Measurements from ENCODE around the gene CLBA1. TPM values are rescaled to one million over a fixed set of nuclear protein-coding genes. Genes with fewer than 3 reads are reported as not detected.

The CLBA1 gene
- polyA plus RNA-seq, 2 of the 4 experiments (the other 2 are of a cell fraction), result 11.5 to 12.0 TPM

DNA sequence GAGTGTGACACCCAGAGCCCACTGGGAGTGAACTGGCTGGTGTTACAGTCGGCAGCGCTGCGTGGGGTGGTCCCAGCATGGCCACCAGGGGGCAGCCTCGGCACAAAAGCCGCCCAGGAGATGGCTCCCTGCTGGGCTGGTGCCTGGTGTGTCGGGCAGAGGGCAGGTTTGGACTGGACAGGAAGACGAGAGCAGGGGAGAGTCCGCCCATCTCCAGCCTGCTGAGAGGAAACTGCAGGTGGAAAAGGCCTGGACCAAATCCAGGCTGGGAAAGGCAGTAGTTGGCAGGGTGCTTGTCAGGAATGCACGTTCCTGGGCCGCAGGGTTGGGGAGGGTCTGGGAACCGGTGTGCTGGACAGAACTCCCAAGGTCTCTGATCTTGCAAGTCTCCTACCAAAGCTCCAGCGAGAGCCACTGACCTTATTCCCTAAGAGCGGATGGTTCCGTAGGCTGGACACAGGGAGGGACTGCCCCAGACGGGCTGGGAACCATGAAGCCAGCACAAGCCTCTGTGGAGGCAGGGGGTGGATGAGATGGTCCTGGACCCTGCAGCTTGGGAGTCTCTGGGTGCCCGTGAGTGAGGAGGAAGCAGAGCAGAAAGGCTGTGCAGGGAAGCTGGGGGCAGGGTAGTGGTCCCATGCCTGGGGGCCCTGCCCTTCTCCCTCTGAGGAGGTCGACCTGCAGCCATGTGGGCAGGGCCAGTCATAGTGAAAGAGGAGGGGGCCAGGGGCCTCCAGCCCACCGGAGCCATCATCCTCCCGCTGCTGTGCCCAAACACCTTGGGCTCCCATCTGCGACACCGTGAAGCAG is 9.2 kb upstream of the CLBA1 start:
- peaks cover 81% of the 10 kb centered on the region for H3K4me1 ChIP-seq
- TF ChIP-seq ESRRA (IDR thresholded peaks at IDR 0.05; ENCODE audit: borderline replicate concordance, low read length), result no peak
- TF ChIP-seq EHMT2 (IDR thresholded peaks at IDR 0.05; ENCODE audit: low read depth), result no peak
- TF ChIP-seq RAD21 (conservative IDR thresholded peaks at IDR 0.05 in 1 of 2, IDR thresholded peaks at IDR 0.05 in 1 of 2), result peak; percentile 87 to 92
- TF ChIP-seq, protein P1, sequence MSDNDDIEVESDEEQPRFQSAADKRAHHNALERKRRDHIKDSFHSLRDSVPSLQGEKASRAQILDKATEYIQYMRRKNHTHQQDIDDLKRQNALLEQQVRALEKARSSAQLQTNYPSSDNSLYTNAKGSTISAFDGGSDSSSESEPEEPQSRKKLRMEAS (IDR thresholded peaks at IDR 0.05), result peak; percentile 59
- no peak for TF ChIP-seq CHD2 (IDR thresholded peaks at IDR 0.05; ENCODE audit: low read length, partially characterized antibody)
- no peak for TF ChIP-seq HDAC2 (IDR thresholded peaks at IDR 0.05)
- TF ChIP-seq RFX5 (IDR thresholded peaks at IDR 0.05), result no peak
- TF ChIP-seq EHF (CRISPR knock-in tag; IDR thresholded peaks at IDR 0.05), result no peak
- TF ChIP-seq JUNB (IDR thresholded peaks at IDR 0.05), result no peak
- TF ChIP-seq KDM5A (IDR thresholded peaks at IDR 0.05), result no peak
- TF ChIP-seq POLR2A (IDR thresholded peaks at IDR 0.05; ENCODE audit: low read length), result 0 out of 2 replicates have a peak, but pooled peaks have one; percentile 21
- TF ChIP-seq MAFK (IDR thresholded peaks at IDR 0.05; ENCODE audit: partially characterized antibody), result no peak
- peak in 1 of 2 experiments; percentile 28; a peak in 1 of 5 replicates for TF ChIP-seq JUN (IDR thresholded peaks at IDR 0.05)
- TF ChIP-seq, protein P2, sequence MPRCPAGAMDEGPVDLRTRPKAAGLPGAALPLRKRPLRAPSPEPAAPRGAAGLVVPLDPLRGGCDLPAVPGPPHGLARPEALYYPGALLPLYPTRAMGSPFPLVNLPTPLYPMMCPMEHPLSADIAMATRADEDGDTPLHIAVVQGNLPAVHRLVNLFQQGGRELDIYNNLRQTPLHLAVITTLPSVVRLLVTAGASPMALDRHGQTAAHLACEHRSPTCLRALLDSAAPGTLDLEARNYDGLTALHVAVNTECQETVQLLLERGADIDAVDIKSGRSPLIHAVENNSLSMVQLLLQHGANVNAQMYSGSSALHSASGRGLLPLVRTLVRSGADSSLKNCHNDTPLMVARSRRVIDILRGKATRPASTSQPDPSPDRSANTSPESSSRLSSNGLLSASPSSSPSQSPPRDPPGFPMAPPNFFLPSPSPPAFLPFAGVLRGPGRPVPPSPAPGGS (IDR thresholded peaks at IDR 0.05), result no peak
- no peak for TF ChIP-seq RNF2 (IDR thresholded peaks at IDR 0.05; ENCODE audit: borderline replicate concordance, low read depth)
- no peak for TF ChIP-seq CBX8 (IDR thresholded peaks at IDR 0.05)
- TF ChIP-seq, protein P3, sequence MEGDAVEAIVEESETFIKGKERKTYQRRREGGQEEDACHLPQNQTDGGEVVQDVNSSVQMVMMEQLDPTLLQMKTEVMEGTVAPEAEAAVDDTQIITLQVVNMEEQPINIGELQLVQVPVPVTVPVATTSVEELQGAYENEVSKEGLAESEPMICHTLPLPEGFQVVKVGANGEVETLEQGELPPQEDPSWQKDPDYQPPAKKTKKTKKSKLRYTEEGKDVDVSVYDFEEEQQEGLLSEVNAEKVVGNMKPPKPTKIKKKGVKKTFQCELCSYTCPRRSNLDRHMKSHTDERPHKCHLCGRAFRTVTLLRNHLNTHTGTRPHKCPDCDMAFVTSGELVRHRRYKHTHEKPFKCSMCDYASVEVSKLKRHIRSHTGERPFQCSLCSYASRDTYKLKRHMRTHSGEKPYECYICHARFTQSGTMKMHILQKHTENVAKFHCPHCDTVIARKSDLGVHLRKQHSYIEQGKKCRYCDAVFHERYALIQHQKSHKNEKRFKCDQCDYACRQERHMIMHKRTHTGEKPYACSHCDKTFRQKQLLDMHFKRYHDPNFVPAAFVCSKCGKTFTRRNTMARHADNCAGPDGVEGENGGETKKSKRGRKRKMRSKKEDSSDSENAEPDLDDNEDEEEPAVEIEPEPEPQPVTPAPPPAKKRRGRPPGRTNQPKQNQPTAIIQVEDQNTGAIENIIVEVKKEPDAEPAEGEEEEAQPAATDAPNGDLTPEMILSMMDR (IDR thresholded peaks at IDR 0.05), result peak; percentile 91
- TF ChIP-seq NPAS2 (CRISPR knock-in tag; IDR thresholded peaks at IDR 0.05; ENCODE audit: borderline replicate concordance), result no peak
- TF ChIP-seq, protein P4, sequence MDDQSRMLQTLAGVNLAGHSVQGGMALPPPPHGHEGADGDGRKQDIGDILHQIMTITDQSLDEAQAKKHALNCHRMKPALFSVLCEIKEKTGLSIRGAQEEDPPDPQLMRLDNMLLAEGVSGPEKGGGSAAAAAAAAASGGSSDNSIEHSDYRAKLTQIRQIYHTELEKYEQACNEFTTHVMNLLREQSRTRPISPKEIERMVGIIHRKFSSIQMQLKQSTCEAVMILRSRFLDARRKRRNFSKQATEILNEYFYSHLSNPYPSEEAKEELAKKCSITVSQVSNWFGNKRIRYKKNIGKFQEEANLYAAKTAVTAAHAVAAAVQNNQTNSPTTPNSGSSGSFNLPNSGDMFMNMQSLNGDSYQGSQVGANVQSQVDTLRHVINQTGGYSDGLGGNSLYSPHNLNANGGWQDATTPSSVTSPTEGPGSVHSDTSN (IDR thresholded peaks at IDR 0.05), result no peak
- TF ChIP-seq NR3C1 (IDR thresholded peaks at IDR 0.05), result no peak
- peak; percentile 96 for TF ChIP-seq SMC3 (IDR thresholded peaks at IDR 0.05)
- TF ChIP-seq, protein P5, sequence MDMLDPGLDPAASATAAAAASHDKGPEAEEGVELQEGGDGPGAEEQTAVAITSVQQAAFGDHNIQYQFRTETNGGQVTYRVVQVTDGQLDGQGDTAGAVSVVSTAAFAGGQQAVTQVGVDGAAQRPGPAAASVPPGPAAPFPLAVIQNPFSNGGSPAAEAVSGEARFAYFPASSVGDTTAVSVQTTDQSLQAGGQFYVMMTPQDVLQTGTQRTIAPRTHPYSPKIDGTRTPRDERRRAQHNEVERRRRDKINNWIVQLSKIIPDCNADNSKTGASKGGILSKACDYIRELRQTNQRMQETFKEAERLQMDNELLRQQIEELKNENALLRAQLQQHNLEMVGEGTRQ (IDR thresholded peaks at IDR 0.05), result no peak
- no peak for TF ChIP-seq HOXA7 (CRISPR knock-in tag; IDR thresholded peaks at IDR 0.05)
- TF ChIP-seq, protein P6, sequence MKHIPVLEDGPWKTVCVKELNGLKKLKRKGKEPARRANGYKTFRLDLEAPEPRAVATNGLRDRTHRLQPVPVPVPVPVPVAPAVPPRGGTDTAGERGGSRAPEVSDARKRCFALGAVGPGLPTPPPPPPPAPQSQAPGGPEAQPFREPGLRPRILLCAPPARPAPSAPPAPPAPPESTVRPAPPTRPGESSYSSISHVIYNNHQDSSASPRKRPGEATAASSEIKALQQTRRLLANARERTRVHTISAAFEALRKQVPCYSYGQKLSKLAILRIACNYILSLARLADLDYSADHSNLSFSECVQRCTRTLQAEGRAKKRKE (CRISPR knock-in tag; IDR thresholded peaks at IDR 0.05; ENCODE audit: low read depth), result no peak
- TF ChIP-seq ZNF302 (CRISPR knock-in tag; IDR thresholded peaks at IDR 0.05), result no peak
- POLR2A ChIA-PET, result interaction anchor here (1.0 kb wide), 1 partner anchor 70 kb away, joined by 4 read pairs; no protein-coding TSS in a partner anchor
- DNase-seq (ENCODE audit: low read depth in 1 of 2, low spot score in 1 of 2), result peak; percentile 64 to 90
- ATAC-seq, result peak in 1 of 2 experiments; percentile 56; a peak in 3 of 6 replicates
- peak overlapping the region; percentile 63 for H3K4me3 ChIP-seq
- WGBS (ENCODE audit: missing lambda C conversion rate), result 23% methylated on average over 15 of the region's 21 CpGs
- peak overlapping the region; percentile 97 for H3K4me2 ChIP-seq
- H3K9me3 ChIP-seq, result no peaks in the 10 kb centered on the region
- CTCF ChIA-PET, result interaction anchor here (0.6 to 6.6 kb wide), 37 partner anchors 8 to 513 kb away, joined by 3 to 235 read pairs (median 5); partner anchors contain the start of genes CDCA4, CEP170B and CLBA1
- FAIRE-seq, result no peak
- H3K27ac ChIP-seq, result peak overlapping the region; percentile 97 to 99
